ENCODE results near the gene ZNF385A. TPM values are rescaled to one million over a fixed set of nuclear protein-coding genes. Genes with fewer than 3 reads are reported as not detected.

The ZNF385A gene
- total and polyA plus RNA-seq, 2 donors (not counting 3 experiments of a cell fraction or from before 2014, with no cell fraction given), result 1.6 to 7.9 TPM

DNA sequence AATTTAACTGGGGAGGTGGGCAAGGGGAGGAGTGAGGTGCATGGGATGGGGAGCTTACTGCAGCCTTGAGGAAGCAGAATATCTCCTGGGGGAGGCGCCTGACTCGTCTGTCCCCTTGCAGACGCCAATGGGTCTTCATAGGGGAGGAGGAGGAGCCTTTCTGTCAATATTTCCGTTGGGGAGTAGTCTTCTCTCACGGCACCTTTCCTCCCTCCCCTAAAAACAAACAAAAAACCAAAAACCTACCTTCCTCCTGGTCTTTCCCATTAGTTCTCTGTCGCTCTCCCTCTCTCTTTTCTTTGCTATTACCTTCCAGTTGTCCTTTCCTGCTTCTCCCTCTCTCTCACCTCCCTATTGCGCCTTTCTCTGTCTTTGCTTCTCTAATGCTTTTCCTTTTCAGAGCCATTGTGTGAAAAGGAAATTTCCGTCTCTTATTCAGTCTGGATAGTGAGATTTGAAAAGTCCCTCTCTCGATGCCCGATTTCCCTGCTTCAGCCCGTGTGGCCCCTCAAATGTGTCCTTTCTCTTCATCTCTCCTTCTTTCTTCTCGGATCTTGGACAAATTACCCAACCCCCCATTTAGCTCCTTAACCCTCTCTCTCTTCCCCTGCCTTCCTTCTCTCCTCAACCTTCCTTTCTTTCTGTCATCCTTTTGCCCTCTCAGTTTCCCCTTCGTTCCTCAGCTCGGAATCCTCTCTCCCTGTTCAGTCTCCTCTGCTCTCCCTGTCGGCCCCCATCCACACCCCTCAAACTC is 26.2 kb downstream of the ZNF385A start:
- POLR2A ChIA-PET, result interaction anchor here (1.1 to 1.3 kb wide), 3 partner anchors 12 to 77 kb away, joined by 5 to 11 read pairs (median 7); partner anchors contain the start of genes CBX5, COPZ1 and HNRNPA1
- Histone ChIP-seq H3K9ac (replicated peaks; ENCODE audit: extremely low read depth, insufficient read depth, low read length) (peak overlapping the region; percentile 81), H3K79me2 (ENCODE audit: control insufficient read depth, insufficient read depth, low read length) (no peaks in the 10 kb centered on the region), H3K36me3 (ENCODE audit: control insufficient read depth in 2 of 2, extremely low read depth in 1 of 2, insufficient read depth in 2 of 2, low read length in 2 of 2) (no peaks in the 10 kb centered on the region), H3K27me3 (ENCODE audit: control insufficient read depth in 2 of 2, insufficient read depth in 2 of 2, low read length in 2 of 2) (no peaks in the 10 kb centered on the region), H2AFZ (ENCODE audit: low read depth, low read length) (peak overlapping the region; percentile 87), H3K27ac (ENCODE audit: insufficient read depth, low read depth, low read length) (peak overlapping the region; percentile 73), H3K4me1 (ENCODE audit: control insufficient read depth, extremely low read depth, insufficient read depth, low read length) (peaks cover 27% of the 10 kb centered on the region), H4K20me1 (replicated peaks; ENCODE audit: control insufficient read depth, extremely low read depth, insufficient read depth, low read length) (no peaks in the 10 kb centered on the region), H3K4me3 (replicated peaks in 1 of 3; ENCODE audit: insufficient read depth in 1 of 3, low read depth in 1 of 3, low read length in 3 of 3) (peak overlapping the region; percentile 27 to 69 (median 69)), H3K4me2 (ENCODE audit: insufficient read depth, low read length) (peak overlapping the region; percentile 79), H3K9me3 (replicated peaks; ENCODE audit: control insufficient read depth, insufficient read depth, low read length) (no peaks in the 10 kb centered on the region), H3K9me1 (replicated peaks; ENCODE audit: control insufficient read depth, extremely low read depth, insufficient read depth, low read length) (no peaks in the 10 kb centered on the region)
- intact Hi-C loops (cut with micrococcal nuclease) (loop anchor here (2.0 kb wide), 1 partner anchor 100 kb away; no protein-coding TSS in a partner anchor), dilution Hi-C loops (cut with MboI; ENCODE audit: extremely low pct_ligation_motif_present, low sequenced_read_pairs) (no loop called here)
- DNase-seq (ENCODE audit: low read depth, low spot score), result peak; percentile 47
- TF ChIP-seq POLR2A (IDR thresholded peaks at IDR 0.05; ENCODE audit: low read depth, low read length), result peak; percentile 16
- TF ChIP-seq EZH2 (IDR thresholded peaks at IDR 0.05; ENCODE audit: borderline replicate concordance, low read depth, low read length, severe bottlenecking), result no peak
- TSS peak; percentile 40 for BruUV-seq (replicated peaks)
- CTCF ChIA-PET, result interaction anchor here (0.8 to 7.8 kb wide), 12 partner anchors 8 to 374 kb away, joined by 3 to 61 read pairs (median 12); partner anchors contain the start of genes CBX5, COPZ1, HNRNPA1 and HOXC10
- no peak for FAIRE-seq

DNA sequence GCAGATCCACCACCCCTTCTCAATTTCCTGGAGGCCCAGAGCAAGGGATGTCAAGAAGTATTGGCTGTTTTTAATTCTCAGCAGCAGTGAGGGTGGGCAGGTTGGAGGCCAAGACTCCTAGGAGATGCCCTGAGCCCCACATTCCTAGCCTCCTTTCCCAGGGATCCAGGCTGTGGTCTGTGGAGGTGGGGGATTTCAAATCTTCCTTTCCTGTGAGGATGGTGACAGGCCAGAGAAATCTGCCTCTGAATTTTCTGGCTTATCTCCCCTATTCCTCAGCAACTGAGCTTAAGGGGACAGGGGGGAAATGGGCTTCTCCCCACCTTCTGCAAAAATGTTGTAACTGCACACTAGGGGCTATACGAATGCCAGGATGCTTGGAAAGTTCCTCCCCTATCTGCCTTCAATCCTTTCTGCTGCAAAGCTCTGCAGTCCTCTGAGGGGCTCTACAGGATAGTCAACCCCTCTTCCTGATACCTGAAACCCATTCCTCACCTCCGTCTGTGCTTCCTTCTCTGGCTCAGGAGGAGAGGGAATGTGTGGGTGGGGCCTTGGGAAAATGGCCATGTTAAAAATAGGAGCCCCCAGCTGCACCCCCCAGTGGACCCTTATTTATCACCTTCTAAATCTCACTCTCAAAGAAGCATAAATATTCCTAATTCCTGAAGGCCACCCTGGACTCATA is 26.9 kb downstream of the ZNF385A start:
- H4K20me1 ChIP-seq (replicated peaks; ENCODE audit: control insufficient read depth, extremely low read depth, insufficient read depth, low read length), result no peaks in the 10 kb centered on the region
- no peaks in the 10 kb centered on the region for H3K36me3 ChIP-seq (ENCODE audit: control insufficient read depth in 2 of 2, extremely low read depth in 1 of 2, insufficient read depth in 2 of 2, low read length in 2 of 2)
- TF ChIP-seq POLR2A (IDR thresholded peaks at IDR 0.05; ENCODE audit: low read depth, low read length), result no peak
- no peak for TF ChIP-seq JUN (IDR thresholded peaks at IDR 0.05; ENCODE audit: borderline replicate concordance, insufficient read depth, insufficient read length, low read depth)
- TF ChIP-seq FOS (IDR thresholded peaks at IDR 0.05; ENCODE audit: borderline replicate concordance, insufficient read depth, low read length), result no peak
- no peak for TF ChIP-seq EZH2 (IDR thresholded peaks at IDR 0.05; ENCODE audit: borderline replicate concordance, low read depth, low read length, severe bottlenecking)
- H3K27ac ChIP-seq (ENCODE audit: insufficient read depth, low read depth, low read length), result no peak overlapping the region
- dilution Hi-C loops (cut with MboI; ENCODE audit: extremely low pct_ligation_motif_present, low sequenced_read_pairs), result no loop called here
- intact Hi-C loops (cut with micrococcal nuclease), result loop anchor here (2.0 kb wide), 1 partner anchor 99 kb away; no protein-coding TSS in a partner anchor
- H2AFZ ChIP-seq (ENCODE audit: low read depth, low read length), result no peak overlapping the region
- no TSS peak for BruUV-seq (replicated peaks)
- peaks cover 27% of the 10 kb centered on the region for H3K4me1 ChIP-seq (ENCODE audit: control insufficient read depth, extremely low read depth, insufficient read depth, low read length)
- POLR2A ChIA-PET, result no interaction called here
- FAIRE-seq (no peak), DNase-seq (ENCODE audit: low read depth, low spot score) (no peak)
- H3K9me1 ChIP-seq (replicated peaks; ENCODE audit: control insufficient read depth, extremely low read depth, insufficient read depth, low read length), result no peaks in the 10 kb centered on the region
- H3K4me2 ChIP-seq (ENCODE audit: insufficient read depth, low read length), result no peak overlapping the region
- H3K4me3 ChIP-seq (replicated peaks in 1 of 3; ENCODE audit: insufficient read depth in 1 of 3, low read depth in 1 of 3, low read length in 3 of 3), result no peak overlapping the region
- no peaks in the 10 kb centered on the region for H3K79me2 ChIP-seq (ENCODE audit: control insufficient read depth, insufficient read depth, low read length)
- H3K9me3 ChIP-seq (replicated peaks; ENCODE audit: control insufficient read depth, insufficient read depth, low read length), result no peaks in the 10 kb centered on the region
- no peak overlapping the region for H3K9ac ChIP-seq (replicated peaks; ENCODE audit: extremely low read depth, insufficient read depth, low read length)
- no peaks in the 10 kb centered on the region for H3K27me3 ChIP-seq (ENCODE audit: control insufficient read depth in 2 of 2, insufficient read depth in 2 of 2, low read length in 2 of 2)
- CTCF ChIA-PET, result interaction anchor here (1.2 to 7.8 kb wide), 5 partner anchors 22 to 106 kb away, joined by 3 to 61 read pairs (median 21); partner anchors contain the start of genes CBX5, COPZ1 and HNRNPA1

All from endothelial cell of umbilical vein (primary cell).